ACC112 (cell line): ENCODE data around the gene SOX6.
"Not testable (repeated sequence)": the region's sequence is repeated elsewhere in the genome, so short reads cannot be mapped to it uniquely, and the experiment has no call there.

Source experiments
- H2AFZ ChIP-seq: fragments of 200-600 bp; sonication (generic); one replicate; pipeline ENCODE4 v1.6.0; 2017; ENCODE audit warnings: antibody characterized with exemption, low read length; ENCODE audit not compliant: unreplicated experiment
- H3K27ac ChIP-seq: fragments of 200-600 bp; sonication (generic); 2 replicates; pipeline ENCODE4 v1.5.1; 2014; ENCODE audit warnings: low read depth, mild to moderate bottlenecking, antibody characterized with exemption, low read length, moderate library complexity
- H3K27me3 ChIP-seq: fragments of 200-600 bp; sonication (generic); 2 replicates; pipeline ENCODE4 v1.6.1; 2014; ENCODE audit warnings: mild to moderate bottlenecking, antibody characterized with exemption, low read length, moderate library complexity, mixed read lengths; ENCODE audit not compliant: insufficient read depth
- H3K36me3 ChIP-seq: fragments of 200-600 bp; sonication (generic); 2 replicates; pipeline ENCODE4 v1.6.1; 2016; ENCODE audit warnings: mild to moderate bottlenecking, antibody characterized with exemption, low read length, moderate library complexity, mixed read lengths; ENCODE audit not compliant: insufficient read depth
- H3K4me1 ChIP-seq: fragments of 200-600 bp; sonication (generic); one replicate; pipeline ENCODE4 v1.6.1; 2016; ENCODE audit warnings: low read length, mixed read lengths; ENCODE audit not compliant: insufficient read depth, unreplicated experiment, control insufficient read depth
- H3K4me3 ChIP-seq: fragments of 200-600 bp; sonication (generic); 2 replicates; pipeline ENCODE4 v1.5.1; 2014; ENCODE audit warnings: mild to moderate bottlenecking, low read depth, low read length
- H3K79me2 ChIP-seq: fragments of 200-600 bp; sonication (generic); one replicate; pipeline ENCODE4 v1.6.0; 2016; ENCODE audit warnings: low read length; ENCODE audit not compliant: control insufficient read depth, unreplicated experiment, insufficient read depth

SOX6 gene

DNA sequence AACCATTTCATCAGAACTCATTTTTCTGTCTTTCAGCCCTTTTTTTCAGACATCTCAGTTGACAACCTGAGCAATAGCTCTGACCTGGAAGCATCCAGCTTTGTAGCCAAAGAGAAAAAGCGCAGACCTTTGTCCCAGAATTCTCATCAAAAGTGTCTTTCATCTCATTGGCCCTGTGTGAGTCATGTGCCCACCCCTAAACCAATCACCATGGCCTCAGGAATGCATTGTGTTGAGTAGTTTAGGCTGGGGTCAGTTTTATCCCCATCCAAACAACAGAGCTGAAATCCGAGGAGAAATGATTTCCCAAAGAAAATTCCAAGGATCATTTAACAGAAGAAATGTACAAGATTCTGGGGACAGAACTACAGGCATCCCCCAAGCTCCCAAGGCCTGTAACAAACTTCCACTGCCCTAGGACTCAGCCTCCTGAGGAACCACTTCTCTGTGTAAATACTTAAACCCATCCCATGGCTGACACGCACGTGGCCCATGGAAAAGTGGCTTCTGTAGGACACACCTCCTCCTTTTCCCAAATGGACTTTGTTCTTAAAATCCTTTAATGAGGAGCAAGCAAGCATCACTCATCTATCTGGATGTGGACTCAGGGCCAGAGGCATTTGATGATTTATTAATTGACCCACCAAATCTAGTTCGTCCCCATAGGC lies 429.0 kb downstream of the SOX6 start:
- peaks cover 7% of the 10 kb centered on the region for H3K27me3 ChIP-seq
- H3K79me2 ChIP-seq, result no peaks in the 10 kb centered on the region
- no peak overlapping the region for H3K27ac ChIP-seq
- H2AFZ ChIP-seq, result no peak overlapping the region
- no peak overlapping the region for H3K4me3 ChIP-seq
- H3K4me1 ChIP-seq, result no peaks in the 10 kb centered on the region
- H3K36me3 ChIP-seq, result no peaks in the 10 kb centered on the region

DNA sequence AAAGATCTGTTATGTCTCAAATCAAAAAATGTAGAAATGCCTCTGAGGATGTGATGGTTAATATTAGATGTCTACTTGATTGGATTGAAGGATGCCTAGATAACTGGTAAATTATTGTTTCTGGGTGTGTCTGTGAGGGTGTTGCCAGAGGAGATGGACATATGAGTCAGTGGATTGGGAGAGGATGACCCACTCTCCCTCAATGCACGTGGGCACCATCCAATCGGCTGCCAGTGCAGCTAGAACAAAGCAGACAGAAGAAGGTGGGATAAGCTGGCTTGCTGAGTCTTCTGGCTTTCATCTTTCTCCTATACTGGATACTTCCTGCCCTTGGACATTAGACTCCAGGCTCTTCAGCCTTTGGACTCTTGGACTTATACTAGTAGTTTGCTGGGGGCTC lies 430.3 kb downstream of the SOX6 start:
- no peak overlapping the region for H3K4me3 ChIP-seq

DNA sequence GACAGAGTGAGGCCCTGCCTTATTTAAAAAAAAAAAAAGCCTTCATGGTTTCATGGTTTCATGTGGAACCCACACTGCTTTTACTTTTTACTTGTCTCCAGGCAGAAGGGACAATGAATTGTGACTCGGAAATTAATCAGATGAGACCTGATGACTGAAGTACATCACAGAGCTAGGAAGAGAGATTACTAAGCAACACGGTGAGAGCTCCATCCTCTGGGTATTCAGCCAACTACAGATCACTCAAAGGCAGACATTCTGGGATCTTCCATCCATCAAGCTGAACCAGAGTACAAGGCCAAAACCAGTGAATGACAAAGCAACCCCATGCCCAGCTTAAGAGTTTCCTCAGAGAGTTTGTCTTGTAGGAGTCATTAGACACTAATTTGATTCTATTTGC lies 433.2 kb downstream of the SOX6 start:
- H3K4me3 ChIP-seq, result no peak overlapping the region
- H3K36me3 ChIP-seq, result no peaks in the 10 kb centered on the region

More for the DNA sequence above, 430.3 kb downstream of the SOX6 start:
- no peaks in the 10 kb centered on the region for H3K4me1 ChIP-seq
- H3K36me3 ChIP-seq, result no peaks in the 10 kb centered on the region
- H3K27me3 ChIP-seq, result no peaks in the 10 kb centered on the region; the same call in 1 of the 2 replicates
- H3K27ac ChIP-seq, result no peak overlapping the region
- no peaks in the 10 kb centered on the region for H3K79me2 ChIP-seq
- no peak overlapping the region for H2AFZ ChIP-seq

DNA sequence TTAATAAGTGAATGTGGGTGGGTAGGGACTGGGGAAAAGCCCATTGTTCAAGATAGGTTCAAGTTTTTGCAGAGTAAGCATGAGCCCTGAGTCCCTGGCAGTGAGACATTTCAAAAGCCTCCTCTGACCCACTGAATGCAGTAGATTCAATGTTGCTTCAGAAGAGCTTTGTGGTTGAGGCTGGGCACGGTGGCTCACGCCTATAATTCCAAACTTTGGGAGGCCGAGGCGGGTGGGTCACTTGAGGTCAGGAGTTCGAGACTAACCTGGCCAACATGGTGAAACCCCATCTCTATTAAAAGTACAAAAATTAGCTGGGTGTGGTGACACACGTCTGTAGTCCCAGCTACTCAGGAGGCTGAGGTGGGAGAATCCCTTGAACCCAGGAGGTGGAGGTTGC lies 433.6 kb downstream of the SOX6 start:
- H2AFZ ChIP-seq, H3K79me2 ChIP-seq, H3K4me1 ChIP-seq, H3K27me3 ChIP-seq, H3K36me3 ChIP-seq, H3K4me3 ChIP-seq, H3K27ac ChIP-seq: not testable (repeated sequence)

More for the DNA sequence above, 433.2 kb downstream of the SOX6 start:
- Histone ChIP-seq H2AFZ (no peak overlapping the region), H3K27me3 (no peaks in the 10 kb centered on the region), H3K27ac (no peak overlapping the region), H3K4me1 (no peaks in the 10 kb centered on the region), H3K79me2 (no peaks in the 10 kb centered on the region)

DNA sequence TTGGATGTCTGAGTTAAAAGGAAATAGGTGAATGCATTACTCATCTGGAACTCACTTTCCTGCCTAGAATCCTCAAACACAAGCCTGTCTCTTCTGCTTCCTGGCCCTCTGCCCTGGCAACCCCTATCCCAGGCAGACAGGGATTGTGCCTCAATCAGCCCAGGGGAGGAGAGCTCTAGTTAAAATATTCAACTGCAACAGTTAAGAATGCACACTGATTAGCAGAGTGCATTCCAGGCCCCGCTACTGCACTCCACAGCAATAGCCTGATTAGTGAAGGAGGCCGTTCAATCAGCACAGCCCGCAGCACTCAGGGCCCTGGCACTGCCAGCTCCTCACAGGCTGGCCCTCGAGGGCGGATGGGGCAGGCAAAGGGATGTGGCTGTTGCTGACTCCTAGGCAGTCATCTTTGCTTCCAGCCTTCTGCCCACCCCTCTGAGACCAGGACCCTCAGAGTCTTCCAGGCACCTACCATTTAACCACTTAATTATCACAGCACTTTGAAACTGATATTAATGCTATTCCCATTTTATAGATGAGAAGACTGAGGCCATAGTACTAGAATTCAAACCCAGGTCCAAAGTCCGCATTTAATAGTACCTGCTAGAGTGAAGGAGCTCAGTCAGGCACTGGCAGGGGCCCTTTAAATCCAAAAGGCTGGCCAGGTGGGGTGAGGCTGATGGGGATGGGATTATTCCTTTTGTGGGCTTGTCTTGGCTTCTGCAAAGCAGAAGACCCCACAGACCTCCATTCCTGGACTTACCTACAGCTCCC lies 435.3 kb downstream of the SOX6 start:
- Histone ChIP-seq H3K27me3 (peaks cover 2% of the 10 kb centered on the region; the same call in 1 of the 2 replicates), H3K79me2 (no peaks in the 10 kb centered on the region), H2AFZ (no peak overlapping the region), H3K27ac (no peak overlapping the region), H3K36me3 (no peaks in the 10 kb centered on the region), H3K4me1 (no peaks in the 10 kb centered on the region), H3K4me3 (no peak overlapping the region)

DNA sequence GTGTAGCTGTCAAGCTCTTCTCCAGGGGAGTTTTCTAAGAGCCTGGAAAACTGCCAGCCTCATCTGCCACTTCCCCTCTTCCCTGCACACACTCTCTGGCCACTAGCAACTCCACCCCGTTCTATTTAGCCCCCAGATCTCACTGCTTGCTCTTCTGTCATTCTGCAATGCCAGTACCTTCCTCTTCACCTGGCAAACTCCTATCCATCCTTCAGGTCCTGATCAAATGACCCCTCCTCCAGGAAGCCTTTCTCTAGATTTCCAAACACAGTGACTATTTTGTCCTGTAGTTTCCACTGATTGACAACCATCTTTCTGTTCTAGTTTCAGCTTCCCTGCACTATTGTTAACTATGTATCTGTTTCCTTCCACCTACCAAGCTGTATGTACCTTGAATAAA lies 437.7 kb downstream of the SOX6 start:
- no peak overlapping the region for H3K4me3 ChIP-seq
- no peaks in the 10 kb centered on the region for H3K36me3 ChIP-seq
- no peak overlapping the region for H3K27ac ChIP-seq
- H3K4me1 ChIP-seq, result no peaks in the 10 kb centered on the region
- no peak overlapping the region for H2AFZ ChIP-seq
- no peaks in the 10 kb centered on the region for H3K79me2 ChIP-seq
- H3K27me3 ChIP-seq, result peaks cover 14% of the 10 kb centered on the region; the same call in 1 of the 2 replicates

DNA sequence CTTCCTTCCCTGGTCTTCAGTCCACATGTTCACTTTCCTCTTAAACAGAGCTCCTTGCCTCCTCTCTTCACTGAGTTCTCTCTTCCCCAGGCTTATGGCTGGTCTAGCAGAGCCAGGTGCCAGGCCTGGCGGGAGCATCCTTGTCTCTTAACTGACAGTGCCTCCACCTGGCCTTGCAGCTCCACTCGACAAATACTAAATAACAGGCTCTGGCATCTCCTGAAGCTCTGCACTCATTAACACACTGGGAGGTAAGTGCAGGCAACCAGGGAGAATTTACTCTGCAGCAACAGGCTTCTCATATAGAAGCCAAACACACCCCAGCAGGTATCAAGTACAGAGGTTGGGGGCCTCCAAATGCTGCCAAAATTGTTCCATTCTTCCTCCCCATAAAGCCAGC lies 438.1 kb downstream of the SOX6 start:
- Histone ChIP-seq H2AFZ (no peak overlapping the region), H3K79me2 (no peaks in the 10 kb centered on the region), H3K27ac (no peak overlapping the region), H3K27me3 (peaks cover 14% of the 10 kb centered on the region; the same call in 1 of the 2 replicates), H3K36me3 (no peaks in the 10 kb centered on the region), H3K4me1 (no peaks in the 10 kb centered on the region), H3K4me3 (no peak overlapping the region)
